Measurements from ENCODE around the gene PANK4. TPM values are rescaled to one million over a fixed set of nuclear protein-coding genes. Genes with fewer than 3 reads are reported as not detected.

PANK4 gene
- total and polyA plus RNA-seq, 9 of the 15 experiments (the other 6 are each of a cell fraction or from before 2014, with no cell fraction given), result 0.93 to 55.6 (median 31.5) TPM

DNA sequence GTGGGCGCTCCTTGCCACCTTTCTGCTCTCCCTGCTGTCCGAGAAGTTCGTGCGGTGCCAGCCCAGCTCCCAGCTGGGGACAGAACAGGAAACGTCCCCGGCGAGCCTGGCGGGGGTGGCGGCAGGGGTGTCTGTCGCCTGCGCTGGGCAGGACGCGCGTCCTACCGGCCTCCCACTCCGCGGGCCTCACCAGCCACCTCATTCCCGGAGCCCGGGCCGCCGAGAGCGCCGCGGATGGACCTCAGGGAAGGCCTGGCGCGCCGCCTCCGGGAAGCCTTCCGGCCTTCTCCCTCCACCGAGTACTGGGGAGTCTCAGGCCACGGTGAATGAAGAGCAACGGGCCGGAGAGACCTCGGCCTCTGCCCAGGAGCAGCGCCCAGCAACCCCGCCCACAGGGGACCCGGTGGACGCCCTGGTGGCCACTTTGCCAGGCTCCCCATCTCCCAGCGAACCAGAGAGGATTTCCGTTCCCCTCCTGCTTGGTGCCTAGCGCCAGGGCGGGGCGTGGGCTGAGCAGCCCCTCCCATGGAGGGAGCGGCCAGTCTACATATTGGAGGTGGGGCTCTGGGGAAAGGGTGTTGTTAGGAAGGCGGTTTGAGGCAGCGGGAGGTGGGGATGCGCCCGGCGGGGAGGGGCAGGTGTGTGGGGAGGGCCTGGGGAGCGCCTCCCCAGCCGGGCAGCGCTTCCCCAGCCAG lies 20.3 kb upstream of the PANK4 start (continued):
- TF ChIP-seq, protein P1, sequence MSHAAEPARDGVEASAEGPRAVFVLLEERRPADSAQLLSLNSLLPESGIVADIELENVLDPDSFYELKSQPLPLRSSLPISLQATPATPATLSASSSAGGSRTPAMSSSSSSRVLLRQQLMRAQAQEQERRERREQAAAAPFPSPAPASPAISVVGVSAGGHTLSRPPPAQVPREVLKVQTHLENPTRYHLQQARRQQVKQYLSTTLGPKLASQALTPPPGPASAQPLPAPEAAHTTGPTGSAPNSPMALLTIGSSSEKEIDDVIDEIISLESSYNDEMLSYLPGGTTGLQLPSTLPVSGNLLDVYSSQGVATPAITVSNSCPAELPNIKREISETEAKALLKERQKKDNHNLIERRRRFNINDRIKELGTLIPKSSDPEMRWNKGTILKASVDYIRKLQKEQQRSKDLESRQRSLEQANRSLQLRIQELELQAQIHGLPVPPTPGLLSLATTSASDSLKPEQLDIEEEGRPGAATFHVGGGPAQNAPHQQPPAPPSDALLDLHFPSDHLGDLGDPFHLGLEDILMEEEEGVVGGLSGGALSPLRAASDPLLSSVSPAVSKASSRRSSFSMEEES (CRISPR knock-in tag; IDR thresholded peaks at IDR 0.05), result no peak
- TF ChIP-seq SREBF2 (CRISPR knock-in tag; IDR thresholded peaks at IDR 0.05), result no peak
- TF ChIP-seq, protein P2, sequence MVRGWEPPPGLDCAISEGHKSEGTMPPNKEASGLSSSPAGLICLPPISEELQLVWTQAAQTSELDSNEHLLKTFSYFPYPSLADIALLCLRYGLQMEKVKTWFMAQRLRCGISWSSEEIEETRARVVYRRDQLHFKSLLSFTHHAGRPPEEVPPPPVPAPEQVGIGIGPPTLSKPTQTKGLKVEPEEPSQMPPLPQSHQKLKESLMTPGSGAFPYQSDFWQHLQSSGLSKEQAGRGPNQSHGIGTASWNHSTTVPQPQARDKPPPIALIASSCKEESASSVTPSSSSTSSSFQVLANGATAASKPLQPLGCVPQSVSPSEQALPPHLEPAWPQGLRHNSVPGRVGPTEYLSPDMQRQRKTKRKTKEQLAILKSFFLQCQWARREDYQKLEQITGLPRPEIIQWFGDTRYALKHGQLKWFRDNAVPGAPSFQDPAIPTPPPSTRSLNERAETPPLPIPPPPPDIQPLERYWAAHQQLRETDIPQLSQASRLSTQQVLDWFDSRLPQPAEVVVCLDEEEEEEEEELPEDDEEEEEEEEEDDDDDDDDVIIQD (CRISPR knock-in tag; IDR thresholded peaks at IDR 0.05), result no peak
- no peak for TF ChIP-seq IFI16 (CRISPR knock-in tag; IDR thresholded peaks at IDR 0.05)
- TF ChIP-seq, protein P3, sequence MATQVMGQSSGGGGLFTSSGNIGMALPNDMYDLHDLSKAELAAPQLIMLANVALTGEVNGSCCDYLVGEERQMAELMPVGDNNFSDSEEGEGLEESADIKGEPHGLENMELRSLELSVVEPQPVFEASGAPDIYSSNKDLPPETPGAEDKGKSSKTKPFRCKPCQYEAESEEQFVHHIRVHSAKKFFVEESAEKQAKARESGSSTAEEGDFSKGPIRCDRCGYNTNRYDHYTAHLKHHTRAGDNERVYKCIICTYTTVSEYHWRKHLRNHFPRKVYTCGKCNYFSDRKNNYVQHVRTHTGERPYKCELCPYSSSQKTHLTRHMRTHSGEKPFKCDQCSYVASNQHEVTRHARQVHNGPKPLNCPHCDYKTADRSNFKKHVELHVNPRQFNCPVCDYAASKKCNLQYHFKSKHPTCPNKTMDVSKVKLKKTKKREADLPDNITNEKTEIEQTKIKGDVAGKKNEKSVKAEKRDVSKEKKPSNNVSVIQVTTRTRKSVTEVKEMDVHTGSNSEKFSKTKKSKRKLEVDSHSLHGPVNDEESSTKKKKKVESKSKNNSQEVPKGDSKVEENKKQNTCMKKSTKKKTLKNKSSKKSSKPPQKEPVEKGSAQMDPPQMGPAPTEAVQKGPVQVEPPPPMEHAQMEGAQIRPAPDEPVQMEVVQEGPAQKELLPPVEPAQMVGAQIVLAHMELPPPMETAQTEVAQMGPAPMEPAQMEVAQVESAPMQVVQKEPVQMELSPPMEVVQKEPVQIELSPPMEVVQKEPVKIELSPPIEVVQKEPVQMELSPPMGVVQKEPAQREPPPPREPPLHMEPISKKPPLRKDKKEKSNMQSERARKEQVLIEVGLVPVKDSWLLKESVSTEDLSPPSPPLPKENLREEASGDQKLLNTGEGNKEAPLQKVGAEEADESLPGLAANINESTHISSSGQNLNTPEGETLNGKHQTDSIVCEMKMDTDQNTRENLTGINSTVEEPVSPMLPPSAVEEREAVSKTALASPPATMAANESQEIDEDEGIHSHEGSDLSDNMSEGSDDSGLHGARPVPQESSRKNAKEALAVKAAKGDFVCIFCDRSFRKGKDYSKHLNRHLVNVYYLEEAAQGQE (IDR thresholded peaks at IDR 0.05; ENCODE audit: borderline replicate concordance), result peak; percentile 95
- TF ChIP-seq, protein P3 (CRISPR knock-in tag; IDR thresholded peaks at IDR 0.05; ENCODE audit: low read depth), result 0 out of 2 replicates have a peak, but pooled peaks have one; percentile 24
- no peak for TF ChIP-seq ZNF77 (CRISPR knock-in tag; IDR thresholded peaks at IDR 0.05)
- TF ChIP-seq, protein P4, sequence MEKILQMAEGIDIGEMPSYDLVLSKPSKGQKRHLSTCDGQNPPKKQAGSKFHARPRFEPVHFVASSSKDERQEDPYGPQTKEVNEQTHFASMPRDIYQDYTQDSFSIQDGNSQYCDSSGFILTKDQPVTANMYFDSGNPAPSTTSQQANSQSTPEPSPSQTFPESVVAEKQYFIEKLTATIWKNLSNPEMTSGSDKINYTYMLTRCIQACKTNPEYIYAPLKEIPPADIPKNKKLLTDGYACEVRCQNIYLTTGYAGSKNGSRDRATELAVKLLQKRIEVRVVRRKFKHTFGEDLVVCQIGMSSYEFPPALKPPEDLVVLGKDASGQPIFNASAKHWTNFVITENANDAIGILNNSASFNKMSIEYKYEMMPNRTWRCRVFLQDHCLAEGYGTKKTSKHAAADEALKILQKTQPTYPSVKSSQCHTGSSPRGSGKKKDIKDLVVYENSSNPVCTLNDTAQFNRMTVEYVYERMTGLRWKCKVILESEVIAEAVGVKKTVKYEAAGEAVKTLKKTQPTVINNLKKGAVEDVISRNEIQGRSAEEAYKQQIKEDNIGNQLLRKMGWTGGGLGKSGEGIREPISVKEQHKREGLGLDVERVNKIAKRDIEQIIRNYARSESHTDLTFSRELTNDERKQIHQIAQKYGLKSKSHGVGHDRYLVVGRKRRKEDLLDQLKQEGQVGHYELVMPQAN (IDR thresholded peaks at IDR 0.05; ENCODE audit: borderline replicate concordance), result no peak
- no peak for TF ChIP-seq ETS2 (tag; IDR thresholded peaks at IDR 0.05; ENCODE audit: borderline replicate concordance, poor library complexity, severe bottlenecking)
- TF ChIP-seq ZNF217 (CRISPR knock-in tag; IDR thresholded peaks at IDR 0.05), result no peak
- TF ChIP-seq, protein P5, sequence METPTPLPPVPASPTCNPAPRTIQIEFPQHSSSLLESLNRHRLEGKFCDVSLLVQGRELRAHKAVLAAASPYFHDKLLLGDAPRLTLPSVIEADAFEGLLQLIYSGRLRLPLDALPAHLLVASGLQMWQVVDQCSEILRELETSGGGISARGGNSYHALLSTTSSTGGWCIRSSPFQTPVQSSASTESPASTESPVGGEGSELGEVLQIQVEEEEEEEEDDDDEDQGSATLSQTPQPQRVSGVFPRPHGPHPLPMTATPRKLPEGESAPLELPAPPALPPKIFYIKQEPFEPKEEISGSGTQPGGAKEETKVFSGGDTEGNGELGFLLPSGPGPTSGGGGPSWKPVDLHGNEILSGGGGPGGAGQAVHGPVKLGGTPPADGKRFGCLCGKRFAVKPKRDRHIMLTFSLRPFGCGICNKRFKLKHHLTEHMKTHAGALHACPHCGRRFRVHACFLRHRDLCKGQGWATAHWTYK (CRISPR knock-in tag; IDR thresholded peaks at IDR 0.05), result no peak
- TF ChIP-seq KDM2B (CRISPR knock-in tag; IDR thresholded peaks at IDR 0.05), result no peak
